GM18519 (cell line): ENCODE data around the gene LGR4.

Experiments used
- ATAC-seq: cut with Tn5 transposase; IDR thresholded peaks from one replicate; pipeline ENCODE4 v1.9.1; 2021; ENCODE audit warnings: mild to moderate bottlenecking, moderate library complexity; ENCODE audit not compliant: unreplicated experiment, low FRiP score

LGR4 gene

GRCh38 chr11:27489092-27489491, 16.5 kb upstream of the LGR4 start:
- ATAC-seq = no peak

- no peak for ATAC-seq
Measured at GRCh38 chr11:27487706-27488105, 15.1 kb upstream of the LGR4 start.

GRCh38 chr11:27485930-27486773, 13.6 kb upstream of the LGR4 start:
- peak; percentile 51 for ATAC-seq

- ATAC-seq = no peak
Measured at GRCh38 chr11:27482793-27483192, 10.2 kb upstream of the LGR4 start.

GRCh38 chr11:27481992-27482391, 9.4 kb upstream of the LGR4 start:
- ATAC-seq = no peak

GRCh38 chr11:27477831-27478230, 5.2 kb upstream of the LGR4 start:
- ATAC-seq = no peak

GRCh38 chr11:27477243-27477642, 4.7 kb upstream of the LGR4 start:
- ATAC-seq = no peak

GRCh38 chr11:27475622-27476021, 3.0 kb upstream of the LGR4 start:
- no peak for ATAC-seq

GRCh38 chr11:27473017-27473406, 422 bp upstream of the LGR4 start:
- no peak for ATAC-seq

- ATAC-seq = peak; percentile 16
Measured at GRCh38 chr11:27471589-27472397, 797 bp downstream of the LGR4 start.

- no peak for ATAC-seq
Measured at GRCh38 chr11:27470826-27471588, 1.6 kb downstream of the LGR4 start.

GRCh38 chr11:27470166-27470565, 2.4 kb downstream of the LGR4 start:
- no peak for ATAC-seq

- ATAC-seq = no peak
Measured at GRCh38 chr11:27468995-27469695, 3.4 kb downstream of the LGR4 start.

- ATAC-seq = no peak
Measured at GRCh38 chr11:27468209-27468994, 4.2 kb downstream of the LGR4 start.

GRCh38 chr11:27467181-27467913, 5.2 kb downstream of the LGR4 start:
- no peak for ATAC-seq

GRCh38 chr11:27466363-27466762, 6.2 kb downstream of the LGR4 start:
- no peak for ATAC-seq

GRCh38 chr11:27465629-27466028, 7.0 kb downstream of the LGR4 start:
- ATAC-seq = no peak

GRCh38 chr11:27464909-27465308, 7.7 kb downstream of the LGR4 start:
- no peak for ATAC-seq

GRCh38 chr11:27464289-27464696, 8.3 kb downstream of the LGR4 start:
- ATAC-seq = no peak
